Daoy (cell line): Measurements from ENCODE around the gene ZBED2. TPM values are rescaled to one million over a fixed set of nuclear protein-coding genes. Genes with fewer than 3 reads are reported as not detected.
A peak's percentile ranks its signal among the peaks of the same experiment; 100 is the strongest.
"Not testable (repeated sequence)": the region's sequence is repeated elsewhere in the genome, so short reads cannot be mapped to it uniquely, and the experiment has no call there.

Source experiments
- DNase-seq: peaks from one replicate; pipeline ENCODE4 v3.0.0-alpha.2; 2015; ENCODE audit warnings: low read depth
- total RNA-seq: library from RNA; depleted of rRNA; stranded (reverse); fragments of >200 nt; shearing (Covaris generic); gene quantifications from 2 replicates; pipeline ENCODE4 v1.2.3, GENCODE V29; 2014; rRNA removed

Gene ZBED2
- total RNA-seq: 0.11 and 1.0 TPM in 2 replicates

GRCh38 chr3:111595232-111595631, at the start of gene ZBED2:
TSS of gene ZBED2 (minus strand) at chr3:111595346. CDS start at chr3:111594201, 1,145 bp downstream.
- DNase-seq: no peak

GRCh38 chr3:111639316-111639715, 44.2 kb upstream of the ZBED2 start:
- no peak for DNase-seq

- no peak for DNase-seq
These were observed 41.3 kb upstream of the ZBED2 start for GRCh38 chr3:111636366-111636885.

- DNase-seq: no peak
These were observed 40.3 kb upstream of the ZBED2 start for GRCh38 chr3:111635403-111635802.

GRCh38 chr3:111630638-111631037, 35.5 kb upstream of the ZBED2 start:
- DNase-seq: not testable (repeated sequence)

GRCh38 chr3:111629018-111629417, 33.9 kb upstream of the ZBED2 start:
- not testable (repeated sequence) for DNase-seq

GRCh38 chr3:111627092-111627491, 31.9 kb upstream of the ZBED2 start:
- peak; percentile 40 for DNase-seq

- peak; percentile 55 for DNase-seq
These were observed 26.4 kb upstream of the ZBED2 start for GRCh38 chr3:111621535-111621934.

- DNase-seq: peak; percentile 75
These were observed 24.7 kb upstream of the ZBED2 start for GRCh38 chr3:111619833-111620232.

GRCh38 chr3:111618945-111619344, 23.8 kb upstream of the ZBED2 start:
- DNase-seq: no peak

GRCh38 chr3:111617912-111618601, 22.9 kb upstream of the ZBED2 start:
- DNase-seq: no peak

GRCh38 chr3:111617406-111617805, 22.3 kb upstream of the ZBED2 start:
- no peak for DNase-seq

- peak; percentile 39 for DNase-seq
These were observed 21.4 kb upstream of the ZBED2 start for GRCh38 chr3:111616417-111617105.

- DNase-seq: no peak
These were observed 20.7 kb upstream of the ZBED2 start for GRCh38 chr3:111615880-111616279.

- DNase-seq: no peak
These were observed 18.1 kb upstream of the ZBED2 start for GRCh38 chr3:111613294-111613693.

- DNase-seq: peak; percentile 45
These were observed 15.5 kb upstream of the ZBED2 start for GRCh38 chr3:111610612-111611054.

GRCh38 chr3:111610189-111610588, 15.0 kb upstream of the ZBED2 start:
- peak; percentile 30 for DNase-seq

- DNase-seq: no peak
These were observed 14.6 kb upstream of the ZBED2 start for GRCh38 chr3:111609700-111610099.

- no peak for DNase-seq
These were observed 13.2 kb upstream of the ZBED2 start for GRCh38 chr3:111608383-111608782.

GRCh38 chr3:111607240-111607920, 12.2 kb upstream of the ZBED2 start:
- DNase-seq: no peak

- DNase-seq: no peak
These were observed 10.3 kb upstream of the ZBED2 start for GRCh38 chr3:111605493-111605892.

GRCh38 chr3:111605018-111605417, 9.9 kb upstream of the ZBED2 start:
- DNase-seq: peak; percentile 45
